Measurements from ENCODE around the gene GPR89B.
"Not testable (repeated sequence)": the region's sequence is repeated elsewhere in the genome, so short reads cannot be mapped to it uniquely, and the experiment has no call there.

GPR89B gene

GRCh38 chr1:147907786-147908509, 20.3 kb upstream of the GPR89B start:
- in situ Hi-C loops (cut with HindIII; ENCODE audit: low pct_unique_long_range_greater_than_20kb, low sequenced_read_pairs), result no loop called here
- no peak for TF ChIP-seq JUND (IDR thresholded peaks at IDR 0.05; ENCODE audit: low read depth)
- DNase-seq (ENCODE audit: low read depth in 1 of 2, low spot score in 1 of 2), result no peak

- TF ChIP-seq JUND (IDR thresholded peaks at IDR 0.05; ENCODE audit: low read depth), result no peak
- no peak for DNase-seq (ENCODE audit: low read depth in 1 of 2, low spot score in 1 of 2)
- in situ Hi-C loops (cut with HindIII; ENCODE audit: low pct_unique_long_range_greater_than_20kb, low sequenced_read_pairs), result no loop called here
These were observed 15.7 kb upstream of the GPR89B start for GRCh38 chr1:147912553-147912952.

- DNase-seq (ENCODE audit: low read depth in 1 of 2, low spot score in 1 of 2), result no peak
- TF ChIP-seq JUND (IDR thresholded peaks at IDR 0.05; ENCODE audit: low read depth), result no peak
- in situ Hi-C loops (cut with HindIII; ENCODE audit: low pct_unique_long_range_greater_than_20kb, low sequenced_read_pairs), result no loop called here
These were observed 14.8 kb upstream of the GPR89B start for GRCh38 chr1:147913362-147913942.

GRCh38 chr1:147919896-147920295, 8.3 kb upstream of the GPR89B start:
- DNase-seq (ENCODE audit: low read depth in 1 of 2, low spot score in 1 of 2), result no peak
- no peak for TF ChIP-seq JUND (IDR thresholded peaks at IDR 0.05; ENCODE audit: low read depth)
- in situ Hi-C loops (cut with HindIII; ENCODE audit: low pct_unique_long_range_greater_than_20kb, low sequenced_read_pairs), result no loop called here

- in situ Hi-C loops (cut with HindIII; ENCODE audit: low pct_unique_long_range_greater_than_20kb, low sequenced_read_pairs), result no loop called here
- no peak for DNase-seq (ENCODE audit: low read depth in 1 of 2, low spot score in 1 of 2)
- TF ChIP-seq JUND (IDR thresholded peaks at IDR 0.05; ENCODE audit: low read depth), result no peak
These were observed 3.4 kb upstream of the GPR89B start for GRCh38 chr1:147924813-147925212.

GRCh38 chr1:147927215-147927614, 1.0 kb upstream of the GPR89B start:
- DNase-seq (ENCODE audit: low read depth in 1 of 2, low spot score in 1 of 2); in situ Hi-C loops (cut with HindIII; ENCODE audit: low pct_unique_long_range_greater_than_20kb, low sequenced_read_pairs): not testable (repeated sequence)

- DNase-seq (ENCODE audit: low read depth in 1 of 2, low spot score in 1 of 2); in situ Hi-C loops (cut with HindIII; ENCODE audit: low pct_unique_long_range_greater_than_20kb, low sequenced_read_pairs): not testable (repeated sequence)
These were observed 531 bp upstream of the GPR89B start for GRCh38 chr1:147927689-147928088.

GRCh38 chr1:147931137-147931536, 2.9 kb downstream of the GPR89B start:
- in situ Hi-C loops (cut with HindIII; ENCODE audit: low pct_unique_long_range_greater_than_20kb, low sequenced_read_pairs); DNase-seq (ENCODE audit: low read depth in 1 of 2, low spot score in 1 of 2): not testable (repeated sequence)

GRCh38 chr1:147935296-147935695, 7.1 kb downstream of the GPR89B start:
- in situ Hi-C loops (cut with HindIII; ENCODE audit: low pct_unique_long_range_greater_than_20kb, low sequenced_read_pairs); DNase-seq (ENCODE audit: low read depth in 1 of 2, low spot score in 1 of 2): not testable (repeated sequence)

GRCh38 chr1:147940456-147940855, 12.2 kb downstream of the GPR89B start:
- DNase-seq (ENCODE audit: low read depth in 1 of 2, low spot score in 1 of 2); in situ Hi-C loops (cut with HindIII; ENCODE audit: low pct_unique_long_range_greater_than_20kb, low sequenced_read_pairs): not testable (repeated sequence)

- in situ Hi-C loops (cut with HindIII; ENCODE audit: low pct_unique_long_range_greater_than_20kb, low sequenced_read_pairs), result not testable (repeated sequence)
These were observed 14.3 kb downstream of the GPR89B start for GRCh38 chr1:147942563-147942962.

GRCh38 chr1:147949517-147949916, 21.3 kb downstream of the GPR89B start:
- in situ Hi-C loops (cut with HindIII; ENCODE audit: low pct_unique_long_range_greater_than_20kb, low sequenced_read_pairs), result not testable (repeated sequence)

More at GRCh38 chr1:147942563-147942962, 14.3 kb downstream of the GPR89B start:
- DNase-seq (ENCODE audit: low read depth in 1 of 2, low spot score in 1 of 2), result not testable (repeated sequence)

GRCh38 chr1:147958906-147959305, 30.7 kb downstream of the GPR89B start:
- DNase-seq (ENCODE audit: low read depth in 1 of 2, low spot score in 1 of 2); in situ Hi-C loops (cut with HindIII; ENCODE audit: low pct_unique_long_range_greater_than_20kb, low sequenced_read_pairs): not testable (repeated sequence)

More at GRCh38 chr1:147949517-147949916, 21.3 kb downstream of the GPR89B start:
- DNase-seq (ENCODE audit: low read depth in 1 of 2, low spot score in 1 of 2), result not testable (repeated sequence)

- DNase-seq (ENCODE audit: low read depth in 1 of 2, low spot score in 1 of 2); in situ Hi-C loops (cut with HindIII; ENCODE audit: low pct_unique_long_range_greater_than_20kb, low sequenced_read_pairs): not testable (repeated sequence)
These were observed 31.5 kb downstream of the GPR89B start for GRCh38 chr1:147959680-147960079.

GRCh38 chr1:147964575-147964974, 36.4 kb downstream of the GPR89B start:
- in situ Hi-C loops (cut with HindIII; ENCODE audit: low pct_unique_long_range_greater_than_20kb, low sequenced_read_pairs); DNase-seq (ENCODE audit: low read depth in 1 of 2, low spot score in 1 of 2): not testable (repeated sequence)

GRCh38 chr1:147966657-147967056, 38.4 kb downstream of the GPR89B start:
- DNase-seq (ENCODE audit: low read depth in 1 of 2, low spot score in 1 of 2), result not testable (repeated sequence)

GRCh38 chr1:147978896-147979651, 50.9 kb downstream of the GPR89B start:
- in situ Hi-C loops (cut with HindIII; ENCODE audit: low pct_unique_long_range_greater_than_20kb, low sequenced_read_pairs); DNase-seq (ENCODE audit: low read depth in 1 of 2, low spot score in 1 of 2): not testable (repeated sequence)

More at GRCh38 chr1:147966657-147967056, 38.4 kb downstream of the GPR89B start:
- in situ Hi-C loops (cut with HindIII; ENCODE audit: low pct_unique_long_range_greater_than_20kb, low sequenced_read_pairs), result not testable (repeated sequence)

GRCh38 chr1:147985374-147985773, 57.2 kb downstream of the GPR89B start:
- DNase-seq (ENCODE audit: low read depth in 1 of 2, low spot score in 1 of 2); in situ Hi-C loops (cut with HindIII; ENCODE audit: low pct_unique_long_range_greater_than_20kb, low sequenced_read_pairs): not testable (repeated sequence)

All from T47D (cell line).